RWPE1 (cell line): ENCODE data around the gene NSUN2.

Experiments used
- CTCF ChIA-PET: fragments of 350-600 bp; sonication (Branson Sonifier 250); formaldehyde crosslinking; extraction: SDS; loops from one replicate; lab custom pipeline; 2021; lab: Yijun Ruan, JAX
- POLR2A ChIA-PET: fragments of 400-600 bp; formaldehyde crosslinking; extraction: SDS; loops from one replicate; lab custom pipeline; 2020; ENCODE audit warnings: antibody characterized with exemption; ENCODE audit not compliant: low non-redundant PET; lab: Yijun Ruan, JAX
- DNase-seq: peaks from one replicate; pipeline ENCODE4 v3.0.0; 2012; ENCODE audit warnings: low spot score
- H3K27ac ChIP-seq: fragments of 450-650 bp; 2 replicates; pipeline ENCODE4 v1.5.1; 2017
- CTCF ChIP-seq: fragments of 450-650 bp; conservative IDR thresholded peaks from 2 replicates; pipeline ENCODE4 v1.5.1; 2017; ENCODE audit warnings: low read depth, mild to moderate bottlenecking

Gene NSUN2

GRCh38 chr5:6632888-6633468, at the start of gene NSUN2, which contains the start of gene SRD5A1:
TSS of gene NSUN2 (minus strand) at chr5:6633044. CDS start at chr5:6632979, 65 bp downstream.
TSS of gene SRD5A1 (plus strand) at chr5:6633440. CDS start at chr5:6633577, 137 bp downstream.
- peak within 1 kb of the TSS; percentile 89 for H3K27ac ChIP-seq
- no peak for TF ChIP-seq CTCF
- DNase-seq: peak; percentile 98
- POLR2A ChIA-PET: interaction anchor here (1.6 kb wide), 1 partner anchor 80 kb away, joined by 5 read pairs; no protein-coding TSS in a partner anchor
- CTCF ChIA-PET: no interaction called here

GRCh38 chr5:6682239-6682638, 49.4 kb upstream of the NSUN2 start:
- CTCF ChIA-PET: no interaction called here
- POLR2A ChIA-PET: no interaction called here
- no peak for DNase-seq
- no peak for TF ChIP-seq CTCF
- H3K27ac ChIP-seq: no peak overlapping the region

- ChIA-PET POLR2A (no interaction called here), CTCF (no interaction called here)
- DNase-seq: no peak
- H3K27ac ChIP-seq: no peak overlapping the region
- TF ChIP-seq CTCF: no peak
Measured at GRCh38 chr5:6681682-6682081, 48.8 kb upstream of the NSUN2 start.

DNA sequence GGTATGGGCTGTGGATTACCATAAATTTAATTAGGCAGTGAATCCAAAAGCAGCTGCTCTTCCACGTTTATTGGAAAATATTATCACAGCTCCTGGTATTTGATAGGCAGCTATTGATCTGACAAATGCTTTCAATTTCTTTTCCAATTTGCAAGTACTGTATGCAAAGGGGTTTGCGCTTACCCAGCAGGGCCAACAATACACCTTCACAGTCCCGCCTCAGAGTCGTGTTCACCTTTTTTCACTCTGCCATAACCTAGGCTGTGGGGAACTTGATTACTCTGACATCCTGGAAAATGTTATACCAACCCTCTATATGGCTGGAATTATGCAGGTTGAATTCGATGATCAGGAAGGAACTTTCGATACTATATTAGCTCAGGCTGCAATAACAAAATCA, 48.1 kb upstream of the NSUN2 start:
- POLR2A ChIA-PET: no interaction called here

GRCh38 chr5:6678385-6678784, 45.5 kb upstream of the NSUN2 start:
- no peak for TF ChIP-seq CTCF
- ChIA-PET CTCF (no interaction called here), POLR2A (no interaction called here)
- no peak overlapping the region for H3K27ac ChIP-seq
- no peak for DNase-seq

More for the DNA sequence above, 48.1 kb upstream of the NSUN2 start:
- DNase-seq: no peak
- no peak for TF ChIP-seq CTCF
- CTCF ChIA-PET: interaction anchor here (0.6 kb wide), 1 partner anchor 948 kb away, joined by 6 read pairs; no protein-coding TSS in a partner anchor
- no peak overlapping the region for H3K27ac ChIP-seq

DNA sequence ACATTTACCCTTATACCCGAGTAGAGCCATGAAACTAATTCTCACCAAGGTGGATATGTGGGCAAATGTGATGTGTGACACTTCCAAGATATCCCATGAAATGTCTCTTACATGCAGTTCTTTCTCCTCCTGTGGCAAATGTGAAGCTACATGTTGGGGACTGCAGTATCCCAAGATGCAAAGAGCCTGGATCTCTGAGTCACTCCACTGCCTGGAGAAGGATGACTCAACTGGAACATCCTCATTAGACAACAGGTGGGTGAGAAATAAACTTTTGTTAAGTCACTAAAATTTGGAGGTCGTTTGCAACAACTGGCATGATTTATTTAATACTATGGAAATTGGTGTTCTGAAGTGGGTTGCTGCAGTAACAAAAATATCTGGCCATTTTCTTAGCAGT, 43.9 kb upstream of the NSUN2 start:
- H3K27ac ChIP-seq: no peak overlapping the region
- peak; percentile 62 for DNase-seq
- TF ChIP-seq CTCF: no peak
- POLR2A ChIA-PET: no interaction called here
- CTCF ChIA-PET: no interaction called here
